GM19397 (cell line): Measurements from ENCODE around the gene BPI.
"Not testable (repeated sequence)": the region's sequence is repeated elsewhere in the genome, so short reads cannot be mapped to it uniquely, and the experiment has no call there.

ENCODE experiments used
- ATAC-seq: cut with Tn5 transposase; IDR thresholded peaks from one replicate; pipeline ENCODE4 v1.9.1; 2021; ENCODE audit warnings: mild to moderate bottlenecking, moderate library complexity; ENCODE audit not compliant: unreplicated experiment

The BPI gene

GRCh38 chr20:38331814-38332213, 27.9 kb downstream of the BPI start:
- no peak for ATAC-seq

- ATAC-seq, result no peak
These were observed 30.1 kb downstream of the BPI start for GRCh38 chr20:38334016-38334415.

- ATAC-seq, result no peak
These were observed 32.8 kb downstream of the BPI start for GRCh38 chr20:38336726-38337125.

GRCh38 chr20:38337561-38338140, 33.7 kb downstream of the BPI start:
- no peak for ATAC-seq

GRCh38 chr20:38338849-38339520, 35.0 kb downstream of the BPI start:
- no peak for ATAC-seq

GRCh38 chr20:38339521-38339896, 35.6 kb downstream of the BPI start:
- ATAC-seq, result not testable (repeated sequence)

GRCh38 chr20:38339997-38340396, 36.0 kb downstream of the BPI start:
- no peak for ATAC-seq

GRCh38 chr20:38340693-38341092, 36.7 kb downstream of the BPI start:
- no peak for ATAC-seq

- no peak for ATAC-seq
These were observed 38.3 kb downstream of the BPI start for GRCh38 chr20:38342216-38342615.

- ATAC-seq, result no peak
These were observed 38.9 kb downstream of the BPI start for GRCh38 chr20:38342713-38343310.

- no peak for ATAC-seq
These were observed 39.6 kb downstream of the BPI start for GRCh38 chr20:38343311-38344106.

GRCh38 chr20:38344107-38344701, 40.2 kb downstream of the BPI start:
- no peak for ATAC-seq

GRCh38 chr20:38345643-38346042, 41.7 kb downstream of the BPI start:
- ATAC-seq, result no peak

GRCh38 chr20:38346247-38346651, 42.3 kb downstream of the BPI start, which contains the start of gene LBP:
LBP (plus strand) TSS chr20:38346482; CDS start chr20:38346517, 35 bp downstream.
- no peak for ATAC-seq

GRCh38 chr20:38346741-38347140, 42.8 kb downstream of the BPI start:
- ATAC-seq, result no peak

- no peak for ATAC-seq
These were observed 45.9 kb downstream of the BPI start for GRCh38 chr20:38349856-38350255.

- ATAC-seq, result no peak
These were observed 47.2 kb downstream of the BPI start for GRCh38 chr20:38350879-38351775.

- no peak for ATAC-seq
These were observed 49.4 kb downstream of the BPI start for GRCh38 chr20:38353316-38353715.

- ATAC-seq, result no peak
These were observed 50.3 kb downstream of the BPI start for GRCh38 chr20:38354227-38354626.
